Measurements from ENCODE around the gene MYBPC1.

The MYBPC1 gene

DNA sequence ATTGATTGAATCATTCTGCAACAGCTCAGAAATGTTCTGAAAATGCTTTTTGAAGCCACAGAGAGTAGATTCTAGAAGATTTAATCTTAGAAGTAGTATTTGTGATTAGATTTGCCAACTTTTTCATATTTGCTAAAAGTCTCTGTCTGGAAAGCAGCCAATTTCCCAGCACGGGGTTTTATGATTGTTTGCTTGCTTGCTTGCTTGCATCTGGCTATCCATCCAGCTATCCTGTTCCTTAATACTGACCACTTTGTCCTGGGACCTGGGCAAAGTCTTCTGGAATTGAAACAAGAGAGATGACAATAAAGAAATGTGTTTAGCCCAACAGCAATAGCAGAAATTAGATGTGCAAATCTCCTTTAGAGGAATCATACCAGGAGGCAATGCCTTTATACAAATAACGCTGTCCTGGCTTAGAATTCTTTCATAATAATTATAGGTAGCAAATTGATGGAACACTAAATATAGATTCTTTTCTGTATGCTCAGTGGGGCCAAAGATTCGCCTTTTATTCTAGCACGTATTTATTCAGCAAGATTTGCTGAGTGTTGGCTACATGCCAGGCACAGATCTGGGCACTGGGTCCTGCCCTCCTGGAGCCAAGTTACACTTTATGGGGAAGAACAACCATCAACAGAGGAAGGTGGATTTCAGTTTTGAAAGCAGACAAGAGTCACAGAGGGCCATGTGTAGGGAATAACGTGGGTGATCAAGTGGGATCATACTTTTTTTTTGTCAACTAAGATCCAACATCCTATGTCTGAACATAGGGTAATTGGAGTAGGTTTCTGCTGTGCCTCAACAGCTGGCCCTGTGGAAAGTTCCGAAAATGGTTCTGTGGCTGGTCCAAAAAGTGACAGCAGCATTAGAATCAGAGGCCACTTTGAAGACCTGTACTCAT is 25.3 kb downstream of the MYBPC1 start:
- Histone ChIP-seq H3K36me3 (ENCODE audit: control insufficient read depth, insufficient read depth, low read length) (no peaks in the 10 kb centered on the region), H3K4me3 (ENCODE audit: low read length) (no peak overlapping the region), H3K9me3 (ENCODE audit: control insufficient read depth, insufficient read depth, low read length) (no peaks in the 10 kb centered on the region), H3K27ac (ENCODE audit: low read length) (no peak overlapping the region), H3K4me1 (ENCODE audit: control insufficient read depth, insufficient read depth, low read length) (no peaks in the 10 kb centered on the region), H3K27me3 (ENCODE audit: control insufficient read depth, insufficient read depth, low read length) (no peaks in the 10 kb centered on the region)
- no peak for DNase-seq (ENCODE audit: low read depth, low spot score)
- no CpG with 5 or more reads among the region's 6 CpGs for WGBS (ENCODE audit: insufficient coverage, insufficient read length)

DNA sequence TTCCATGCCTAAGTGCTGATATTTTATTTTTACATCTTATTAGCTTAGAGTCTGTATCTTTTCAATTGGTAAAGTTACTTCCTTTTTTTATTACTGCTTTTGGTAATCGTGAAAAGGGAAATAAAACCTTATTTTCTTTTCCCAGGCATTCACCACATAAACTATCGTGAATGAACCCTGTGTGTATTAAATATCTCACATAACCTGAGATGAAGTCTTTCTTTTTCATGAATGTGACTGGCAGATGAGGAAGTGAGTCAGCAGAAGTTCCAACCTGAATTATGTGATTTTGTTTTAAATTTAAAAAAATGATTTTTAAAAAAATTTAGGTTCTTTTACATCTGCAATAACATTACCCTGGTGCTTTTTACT is 26.0 kb downstream of the MYBPC1 start:
- DNase-seq (ENCODE audit: low read depth, low spot score): no peak
- Histone ChIP-seq H3K27ac (ENCODE audit: low read length) (no peak overlapping the region), H3K36me3 (ENCODE audit: control insufficient read depth, insufficient read depth, low read length) (no peaks in the 10 kb centered on the region), H3K4me3 (ENCODE audit: low read length) (no peak overlapping the region), H3K27me3 (ENCODE audit: control insufficient read depth, insufficient read depth, low read length) (no peaks in the 10 kb centered on the region), H3K9me3 (ENCODE audit: control insufficient read depth, insufficient read depth, low read length) (no peaks in the 10 kb centered on the region), H3K4me1 (ENCODE audit: control insufficient read depth, insufficient read depth, low read length) (no peaks in the 10 kb centered on the region)
- no CpG with 5 or more reads among the region's 2 CpGs for WGBS (ENCODE audit: insufficient coverage, insufficient read length)

DNA sequence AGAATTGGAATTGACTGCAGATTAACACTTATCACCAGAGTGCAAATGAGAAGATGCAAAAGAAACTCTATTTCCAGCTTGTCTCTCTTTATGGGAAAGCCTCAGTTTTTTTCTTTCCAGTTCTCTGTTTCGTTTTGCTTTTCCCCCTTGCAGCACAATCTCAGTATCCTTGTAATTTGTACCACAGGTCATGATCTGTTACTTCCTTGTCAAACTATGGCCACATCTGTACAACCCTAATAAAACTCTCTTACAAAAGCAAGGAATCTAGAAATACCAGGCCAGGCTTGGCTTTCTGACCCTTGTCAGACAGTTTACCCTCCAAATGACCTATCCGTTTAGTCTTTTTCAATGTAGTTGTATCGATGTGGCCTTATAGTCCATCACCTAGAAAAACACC is 33.9 kb downstream of the MYBPC1 start:
- Histone ChIP-seq H3K27me3 (ENCODE audit: control insufficient read depth, insufficient read depth, low read length) (no peaks in the 10 kb centered on the region), H3K4me3 (ENCODE audit: low read length) (no peak overlapping the region), H3K36me3 (ENCODE audit: control insufficient read depth, insufficient read depth, low read length) (no peaks in the 10 kb centered on the region), H3K9me3 (ENCODE audit: control insufficient read depth, insufficient read depth, low read length) (no peaks in the 10 kb centered on the region), H3K4me1 (ENCODE audit: control insufficient read depth, insufficient read depth, low read length) (no peaks in the 10 kb centered on the region), H3K27ac (ENCODE audit: low read length) (no peak overlapping the region)
- DNase-seq (ENCODE audit: low read depth, low spot score): no peak
- WGBS (ENCODE audit: insufficient coverage, insufficient read length): no CpG with 5 or more reads among the region's 3 CpGs

DNA sequence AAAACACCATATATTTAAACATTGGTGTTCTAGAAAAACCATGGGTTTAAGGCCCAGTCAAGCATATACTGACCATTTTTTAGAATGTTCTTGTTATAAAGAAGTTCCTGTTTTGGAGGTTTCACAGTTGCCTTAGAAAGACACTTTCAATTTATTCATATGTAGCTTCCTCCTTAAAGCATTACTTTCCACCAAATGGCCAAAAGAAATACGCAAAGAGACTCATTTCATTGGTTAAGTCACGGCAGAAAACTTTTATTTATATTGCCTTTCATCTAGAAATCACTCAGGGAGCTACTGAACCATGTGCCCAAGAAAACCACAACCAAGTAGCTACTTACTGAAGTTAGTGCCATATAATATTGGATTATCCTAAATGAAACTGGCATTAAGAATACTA is 40.0 kb downstream of the MYBPC1 start:
- no peak for DNase-seq (ENCODE audit: low read depth, low spot score)
- H3K4me1 ChIP-seq (ENCODE audit: control insufficient read depth, insufficient read depth, low read length): no peaks in the 10 kb centered on the region
- no CpG with 5 or more reads among the region's 2 CpGs for WGBS (ENCODE audit: insufficient coverage, insufficient read length)
- H3K36me3 ChIP-seq (ENCODE audit: control insufficient read depth, insufficient read depth, low read length): no peaks in the 10 kb centered on the region
- no peaks in the 10 kb centered on the region for H3K9me3 ChIP-seq (ENCODE audit: control insufficient read depth, insufficient read depth, low read length)
- no peak overlapping the region for H3K27ac ChIP-seq (ENCODE audit: low read length)
- no peaks in the 10 kb centered on the region for H3K27me3 ChIP-seq (ENCODE audit: control insufficient read depth, insufficient read depth, low read length)
- no peak overlapping the region for H3K4me3 ChIP-seq (ENCODE audit: low read length)

DNA sequence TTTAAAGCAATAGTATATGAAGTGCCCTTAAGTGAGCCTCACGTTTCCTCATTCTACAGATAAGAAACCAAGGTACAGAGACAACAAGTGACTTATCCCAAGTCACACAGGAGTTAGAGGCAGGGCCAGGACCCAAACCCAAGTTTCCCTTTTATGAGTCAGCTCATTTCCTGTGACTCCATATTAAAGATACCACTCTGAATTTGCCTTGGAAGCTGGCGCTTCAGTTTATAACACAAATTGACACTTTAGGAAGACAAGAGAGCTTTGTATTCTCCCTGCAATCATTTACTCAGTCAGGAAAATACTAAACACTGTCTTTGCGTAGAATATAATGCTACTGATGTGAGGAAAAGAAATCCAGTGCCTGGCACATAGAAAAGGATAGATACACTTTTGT is 43.2 kb downstream of the MYBPC1 start:
- H3K27me3 ChIP-seq (ENCODE audit: control insufficient read depth, insufficient read depth, low read length): no peaks in the 10 kb centered on the region; the same call in 1 of the 2 replicates
- no peaks in the 10 kb centered on the region for H3K36me3 ChIP-seq (ENCODE audit: control insufficient read depth, insufficient read depth, low read length)
- H3K27ac ChIP-seq (ENCODE audit: low read length): no peak overlapping the region
- no peaks in the 10 kb centered on the region for H3K9me3 ChIP-seq (ENCODE audit: control insufficient read depth, insufficient read depth, low read length)
- no peaks in the 10 kb centered on the region for H3K4me1 ChIP-seq (ENCODE audit: control insufficient read depth, insufficient read depth, low read length)
- no peak for DNase-seq (ENCODE audit: low read depth, low spot score)
- no peak overlapping the region for H3K4me3 ChIP-seq (ENCODE audit: low read length)
- WGBS (ENCODE audit: insufficient coverage, insufficient read length): no CpG with 5 or more reads among the region's 3 CpGs

DNA sequence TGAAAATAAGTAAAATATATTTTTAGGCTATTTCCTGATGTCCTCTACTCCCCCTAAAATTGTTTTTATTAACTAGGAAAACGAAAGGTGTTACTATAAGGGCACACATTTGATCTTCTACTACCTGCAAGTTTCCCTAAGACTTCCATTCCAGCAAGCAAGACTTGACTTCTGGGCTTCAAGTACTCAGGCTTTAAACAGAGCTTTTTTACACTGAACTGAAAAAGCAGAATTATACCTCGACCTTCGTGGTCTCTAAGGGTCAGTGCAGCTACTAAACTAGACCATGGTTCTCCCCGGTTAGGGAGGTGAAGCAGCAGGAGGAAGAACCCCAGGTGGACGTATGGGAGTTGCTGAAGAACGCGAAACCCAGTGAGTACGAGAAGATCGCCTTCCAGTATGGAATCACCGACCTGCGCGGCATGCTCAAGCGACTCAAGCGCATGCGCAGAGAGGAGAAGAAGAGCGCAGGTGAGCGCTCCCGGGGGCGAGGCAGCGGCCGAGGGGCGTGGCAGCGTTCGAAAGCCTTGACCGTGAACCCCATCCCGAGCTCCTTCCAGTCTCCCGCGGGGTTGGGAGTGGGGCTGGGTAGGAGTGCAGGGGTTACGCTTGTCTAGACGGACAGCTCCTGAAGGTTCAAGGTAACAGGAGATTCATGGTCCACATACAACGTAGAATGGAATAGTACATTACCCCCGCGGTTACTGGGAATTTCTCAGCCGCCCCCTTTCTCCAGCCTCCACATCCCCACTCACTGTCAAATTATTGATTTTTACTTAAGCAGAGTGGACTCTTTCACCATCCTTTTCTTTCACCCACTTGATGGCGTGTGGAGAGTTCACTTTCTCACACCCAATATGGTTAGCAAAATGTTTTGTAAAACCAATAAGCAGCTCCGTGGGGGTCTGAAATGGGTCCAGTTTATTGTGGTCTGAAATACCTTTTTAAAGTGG is 47.6 kb downstream of the MYBPC1 start:
- no peaks in the 10 kb centered on the region for H3K4me1 ChIP-seq (ENCODE audit: control insufficient read depth, insufficient read depth, low read length)
- no CpG with 5 or more reads among the region's 36 CpGs for WGBS (ENCODE audit: insufficient coverage, insufficient read length)
- peak; percentile 70 for DNase-seq (ENCODE audit: low read depth, low spot score)
- peak overlapping the region; percentile 34; the same call in 1 of the 2 replicates for H3K4me3 ChIP-seq (ENCODE audit: low read length)
- H3K36me3 ChIP-seq (ENCODE audit: control insufficient read depth, insufficient read depth, low read length): no peaks in the 10 kb centered on the region
- H3K9me3 ChIP-seq (ENCODE audit: control insufficient read depth, insufficient read depth, low read length): no peaks in the 10 kb centered on the region
- no peak overlapping the region for H3K27ac ChIP-seq (ENCODE audit: low read length)
- H3K27me3 ChIP-seq (ENCODE audit: control insufficient read depth, insufficient read depth, low read length): no peaks in the 10 kb centered on the region; the same call in 1 of the 2 replicates

DNA sequence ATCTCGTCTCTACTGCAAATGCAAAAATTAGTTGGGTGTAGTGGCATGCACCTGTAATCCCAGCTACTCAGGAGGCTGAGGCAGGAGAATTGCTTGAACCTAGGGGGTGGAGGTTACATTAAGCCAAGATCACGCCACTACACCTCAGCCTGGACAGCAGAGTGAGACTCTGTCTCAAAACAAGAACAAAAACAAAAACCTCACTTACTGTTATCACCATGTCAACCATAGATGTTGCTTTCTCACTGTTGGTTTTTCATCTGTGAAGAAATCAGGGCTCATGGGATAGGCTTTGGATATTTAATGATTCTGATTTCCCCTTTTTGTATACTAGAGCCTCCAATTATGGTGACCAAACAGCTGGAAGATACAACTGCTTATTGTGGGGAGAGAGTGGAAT is 52.9 kb downstream of the MYBPC1 start:
- no peaks in the 10 kb centered on the region for H3K9me3 ChIP-seq (ENCODE audit: control insufficient read depth, insufficient read depth, low read length)
- no peak overlapping the region for H3K27ac ChIP-seq (ENCODE audit: low read length)
- H3K27me3 ChIP-seq (ENCODE audit: control insufficient read depth, insufficient read depth, low read length): no peaks in the 10 kb centered on the region
- no peaks in the 10 kb centered on the region for H3K36me3 ChIP-seq (ENCODE audit: control insufficient read depth, insufficient read depth, low read length)
- DNase-seq (ENCODE audit: low read depth, low spot score): no peak
- H3K4me1 ChIP-seq (ENCODE audit: control insufficient read depth, insufficient read depth, low read length): no peaks in the 10 kb centered on the region
- no peak overlapping the region for H3K4me3 ChIP-seq (ENCODE audit: low read length)
- no CpG with 5 or more reads among the region's 2 CpGs for WGBS (ENCODE audit: insufficient coverage, insufficient read length)

DNA sequence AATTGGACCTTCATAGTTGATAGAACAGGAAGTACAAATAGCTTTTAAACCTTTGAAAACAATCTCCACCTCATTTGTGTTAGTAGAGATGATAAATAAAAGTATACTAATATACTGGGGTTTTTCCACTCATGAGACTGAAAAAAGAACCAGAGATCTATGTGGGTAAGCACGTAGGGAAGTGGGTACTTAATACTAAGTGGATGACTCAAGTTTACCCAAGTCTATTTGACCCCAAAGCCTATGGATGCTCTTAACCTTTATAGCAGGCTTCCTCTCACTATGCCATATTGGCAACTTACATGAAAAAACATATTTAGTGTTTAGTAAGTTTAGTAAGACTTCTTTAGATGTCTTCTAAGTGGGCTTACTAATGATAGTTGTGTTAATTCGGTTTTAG is 53.4 kb downstream of the MYBPC1 start:
- no peak for DNase-seq (ENCODE audit: low read depth, low spot score)
- Histone ChIP-seq H3K27ac (ENCODE audit: low read length) (no peak overlapping the region), H3K36me3 (ENCODE audit: control insufficient read depth, insufficient read depth, low read length) (no peaks in the 10 kb centered on the region), H3K4me1 (ENCODE audit: control insufficient read depth, insufficient read depth, low read length) (peaks cover 1% of the 10 kb centered on the region; the same call in 1 of the 2 replicates), H3K4me3 (ENCODE audit: low read length) (no peak overlapping the region), H3K9me3 (ENCODE audit: control insufficient read depth, insufficient read depth, low read length) (no peaks in the 10 kb centered on the region), H3K27me3 (ENCODE audit: control insufficient read depth, insufficient read depth, low read length) (no peaks in the 10 kb centered on the region)
- WGBS (ENCODE audit: insufficient coverage, insufficient read length): 100% methylated on average over 1 of the region's 2 CpGs

DNA sequence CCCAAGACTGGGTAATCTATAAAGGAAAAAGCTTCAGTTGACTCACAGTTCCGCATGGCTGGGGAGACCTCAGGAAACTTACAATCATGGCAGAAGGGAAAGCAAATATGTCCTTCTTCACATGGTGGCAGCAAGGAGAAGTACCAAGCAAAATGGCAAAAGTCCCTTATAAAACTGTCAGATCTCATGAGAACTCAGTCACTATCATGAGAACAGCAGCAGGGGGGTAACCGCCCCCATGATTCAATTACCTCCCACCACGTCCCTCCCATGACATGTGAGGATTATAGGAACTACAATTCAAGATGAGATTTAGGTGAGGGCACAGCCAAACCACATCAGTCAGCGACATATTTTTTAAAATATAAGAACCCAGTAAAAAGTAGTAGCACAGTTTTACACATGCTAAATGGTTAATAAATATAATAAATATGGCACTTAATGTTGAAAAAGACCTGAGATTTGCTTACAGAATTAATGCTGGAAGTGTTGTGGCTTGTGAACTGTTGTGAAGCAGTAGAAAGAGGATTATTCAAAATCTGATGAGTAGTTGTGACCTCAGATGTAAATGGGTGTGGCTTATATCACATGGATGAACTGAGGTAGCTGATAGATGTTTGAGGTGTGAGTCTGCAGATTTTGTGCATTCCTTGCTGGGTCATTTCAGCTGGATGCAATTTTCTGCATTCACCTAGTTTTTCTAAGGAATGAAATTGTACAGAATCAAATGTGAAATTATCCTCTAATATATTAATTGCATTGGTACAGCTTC is 55.8 kb downstream of the MYBPC1 start:
- Histone ChIP-seq H3K4me3 (ENCODE audit: low read length) (no peak overlapping the region), H3K4me1 (ENCODE audit: control insufficient read depth, insufficient read depth, low read length) (peaks cover 1% of the 10 kb centered on the region; the same call in 1 of the 2 replicates), H3K36me3 (ENCODE audit: control insufficient read depth, insufficient read depth, low read length) (no peaks in the 10 kb centered on the region), H3K27ac (ENCODE audit: low read length) (no peak overlapping the region), H3K9me3 (ENCODE audit: control insufficient read depth, insufficient read depth, low read length) (no peaks in the 10 kb centered on the region), H3K27me3 (ENCODE audit: control insufficient read depth, insufficient read depth, low read length) (no peaks in the 10 kb centered on the region)
- DNase-seq (ENCODE audit: low read depth, low spot score): no peak
- WGBS (ENCODE audit: insufficient coverage, insufficient read length): no CpG with 5 or more reads among the region's 4 CpGs

DNA sequence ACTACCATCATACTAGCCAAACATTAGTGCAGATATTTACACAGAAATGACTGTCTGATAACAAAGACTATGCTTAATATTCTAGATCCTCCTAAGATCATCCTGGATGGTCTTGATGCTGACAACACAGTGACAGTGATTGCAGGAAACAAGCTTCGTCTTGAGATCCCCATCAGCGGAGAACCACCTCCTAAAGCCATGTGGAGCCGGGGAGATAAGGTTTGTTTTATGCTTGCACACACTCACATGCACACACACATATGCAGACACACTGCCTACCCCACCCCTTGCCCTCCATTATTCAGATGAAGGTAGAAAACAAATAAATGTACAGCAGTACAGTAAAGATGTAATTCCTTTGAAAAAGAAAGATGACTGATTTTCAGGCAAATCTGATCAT is 58.3 kb downstream of the MYBPC1 start:
- Histone ChIP-seq H3K27ac (ENCODE audit: low read length) (no peak overlapping the region), H3K4me1 (ENCODE audit: control insufficient read depth, insufficient read depth, low read length) (peaks cover 1% of the 10 kb centered on the region; the same call in 1 of the 2 replicates), H3K27me3 (ENCODE audit: control insufficient read depth, insufficient read depth, low read length) (no peaks in the 10 kb centered on the region), H3K9me3 (ENCODE audit: control insufficient read depth, insufficient read depth, low read length) (no peaks in the 10 kb centered on the region), H3K4me3 (ENCODE audit: low read length) (no peak overlapping the region), H3K36me3 (ENCODE audit: control insufficient read depth, insufficient read depth, low read length) (no peaks in the 10 kb centered on the region)
- no CpG with 5 or more reads among the region's 3 CpGs for WGBS (ENCODE audit: insufficient coverage, insufficient read length)
- DNase-seq (ENCODE audit: low read depth, low spot score): no peak
